Stimulated activated CD4-positive, alpha-beta T cell treated with anti-CD3 and anti-CD28 coated beads, Interleukin-4, amount 100 ng/mL, for 1 hour (primary cell): ENCODE data around the gene ABI1.
"Not testable (repeated sequence)": the region's sequence is repeated elsewhere in the genome, so short reads cannot be mapped to it uniquely, and the experiment has no call there.

Experiments
- DNase-seq: peaks from one replicate; pipeline ENCODE4 v3.0.0-alpha.2; 2020

The ABI1 gene

DNA sequence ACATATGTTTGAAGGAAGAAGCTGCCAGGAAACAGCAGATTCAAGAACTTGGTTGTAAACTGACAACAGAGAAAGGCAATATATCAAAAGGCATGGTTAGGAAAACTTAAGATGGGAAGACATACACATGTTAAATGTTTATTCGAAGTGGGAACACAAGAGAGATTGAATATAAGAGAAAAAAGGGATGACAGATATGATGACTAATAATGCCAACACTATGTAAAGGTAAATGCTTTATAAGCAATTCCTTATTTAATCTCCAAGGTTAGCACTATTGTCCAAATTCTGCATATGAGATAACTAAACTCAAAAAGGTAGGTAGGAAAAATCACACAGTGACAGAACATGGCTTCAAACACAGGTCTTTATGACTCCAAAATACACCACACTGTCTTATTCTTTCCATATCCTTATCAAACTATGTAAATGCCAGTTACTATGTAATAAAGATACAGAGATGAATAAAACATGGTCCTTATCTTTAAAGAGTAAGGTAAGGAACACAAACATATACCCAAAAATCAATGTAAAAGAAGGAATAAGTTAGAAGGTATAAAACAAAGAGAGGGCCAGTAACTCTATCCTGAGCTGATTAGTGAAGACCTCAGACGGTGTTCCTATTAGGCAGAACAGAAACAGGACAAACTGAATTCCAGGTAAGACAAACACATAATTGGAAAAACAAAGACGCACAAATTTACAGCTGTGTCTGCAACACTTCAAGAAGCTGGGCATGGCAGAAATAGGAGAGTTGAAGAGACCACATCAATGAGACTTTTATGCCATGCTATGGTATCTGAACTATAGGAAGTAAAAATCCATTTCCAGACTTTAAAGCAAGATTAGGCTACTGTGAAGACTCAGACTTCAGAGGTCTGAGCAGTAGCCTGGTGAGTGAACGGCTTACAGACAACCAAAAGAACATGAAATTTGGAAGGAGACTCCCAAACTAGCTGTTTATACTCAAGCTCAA lies 56.1 kb downstream of the ABI1 start:
- DNase-seq = no peak

GRCh38 chr10:26803849-26804248 lies 56.9 kb downstream of the ABI1 start:
- no peak for DNase-seq

GRCh38 chr10:26802527-26802926 lies 58.2 kb downstream of the ABI1 start:
- no peak for DNase-seq

DNA sequence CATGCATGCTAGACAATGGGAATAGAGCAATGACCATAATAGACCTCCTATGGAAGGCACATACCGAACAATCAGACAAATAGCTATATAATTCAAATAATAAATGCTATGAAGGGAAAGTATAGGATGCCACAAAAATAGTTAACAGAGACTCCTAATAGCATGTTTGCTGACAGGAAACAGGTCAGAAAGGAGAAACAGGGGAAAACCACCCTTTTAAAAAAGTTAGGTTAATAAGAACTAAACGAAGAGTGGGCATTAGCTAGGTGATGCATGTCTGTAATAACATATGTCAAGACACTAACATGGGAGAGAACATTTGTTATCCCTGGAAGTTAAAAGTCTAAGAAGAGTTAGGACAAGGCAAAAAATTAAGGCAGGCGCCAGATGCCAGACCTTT lies 58.9 kb downstream of the ABI1 start:
- DNase-seq = no peak

GRCh38 chr10:26801274-26801673 lies 59.5 kb downstream of the ABI1 start:
- no peak for DNase-seq

GRCh38 chr10:26800468-26800867 lies 60.3 kb downstream of the ABI1 start:
- DNase-seq = no peak

- DNase-seq = no peak
These were observed 61.4 kb downstream of the ABI1 start for GRCh38 chr10:26799342-26799741.

- no peak for DNase-seq
These were observed 62.5 kb downstream of the ABI1 start for GRCh38 chr10:26798298-26798697.

DNA sequence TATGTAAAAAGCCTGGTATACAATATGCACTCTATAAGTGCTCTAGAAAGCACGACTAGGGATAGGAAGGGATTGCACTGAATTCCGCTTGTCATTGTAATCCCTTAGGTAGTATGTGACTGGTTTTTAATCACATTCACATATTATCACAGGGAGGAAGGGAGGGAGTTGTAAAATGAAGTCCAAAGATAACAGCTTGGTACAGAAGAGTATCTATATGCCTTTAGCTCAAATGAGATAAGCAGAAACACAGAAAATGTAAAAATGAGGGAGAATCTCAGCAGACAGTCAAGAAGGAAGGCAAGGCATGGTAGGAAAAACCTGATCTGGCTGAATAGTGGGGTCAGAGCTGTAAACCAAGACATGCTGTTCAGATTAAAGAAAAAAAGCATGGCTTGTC lies 63.4 kb downstream of the ABI1 start:
- DNase-seq = no peak

DNA sequence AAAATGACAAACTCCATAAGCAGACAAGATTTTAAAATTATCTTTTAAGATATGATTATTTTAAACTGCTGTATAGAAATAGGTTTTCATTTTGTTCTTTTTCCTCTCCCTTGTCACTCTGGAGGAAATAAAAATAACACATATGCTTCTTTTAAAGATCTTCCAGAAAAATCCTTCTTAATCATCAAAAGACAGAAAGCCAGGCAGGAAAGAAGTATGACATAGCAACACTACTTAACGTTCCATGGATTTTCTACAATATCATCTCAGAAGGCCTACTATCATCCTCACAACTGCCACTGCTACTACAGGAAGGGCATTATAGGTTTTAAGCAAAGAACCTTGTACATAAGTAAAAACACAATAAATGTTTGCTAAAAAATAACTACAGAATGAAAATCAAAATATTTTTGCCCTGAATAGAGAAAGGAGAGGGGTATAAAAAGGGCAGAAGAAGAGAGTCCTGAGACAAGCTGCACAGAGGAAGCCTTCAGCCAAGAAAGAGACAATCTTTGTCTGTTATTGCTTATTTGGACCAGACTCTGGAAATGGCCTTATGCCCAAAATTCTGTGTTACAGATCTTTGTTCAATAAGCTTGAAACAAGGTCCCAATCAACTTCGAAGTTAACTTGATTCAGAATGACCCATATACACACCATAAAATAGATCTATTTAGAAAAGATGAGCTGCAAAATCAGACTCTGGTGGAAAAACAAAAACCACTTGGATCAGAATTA lies 67.8 kb downstream of the ABI1 start:
- no peak for DNase-seq

- DNase-seq = no peak
These were observed 70.3 kb downstream of the ABI1 start for GRCh38 chr10:26790221-26790995.

DNA sequence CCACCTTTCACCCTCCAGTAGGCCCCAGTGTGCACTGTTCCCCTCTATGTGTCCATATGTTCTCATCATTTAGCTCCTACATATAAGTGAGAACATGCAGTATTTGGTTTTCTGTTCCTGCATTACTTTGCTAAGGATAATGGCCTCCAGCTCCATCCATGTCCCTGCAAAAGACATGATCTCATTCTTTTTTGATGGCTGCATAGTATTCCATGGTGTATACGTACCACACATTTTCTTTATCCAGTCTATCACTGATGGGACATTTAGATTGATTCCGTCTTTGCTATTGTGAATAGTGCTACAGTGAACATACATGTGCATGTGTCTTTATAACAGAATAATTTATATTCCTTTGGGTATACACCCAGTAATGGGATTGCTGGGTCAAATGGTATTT lies 71.0 kb downstream of the ABI1 start:
- not testable (repeated sequence) for DNase-seq

DNA sequence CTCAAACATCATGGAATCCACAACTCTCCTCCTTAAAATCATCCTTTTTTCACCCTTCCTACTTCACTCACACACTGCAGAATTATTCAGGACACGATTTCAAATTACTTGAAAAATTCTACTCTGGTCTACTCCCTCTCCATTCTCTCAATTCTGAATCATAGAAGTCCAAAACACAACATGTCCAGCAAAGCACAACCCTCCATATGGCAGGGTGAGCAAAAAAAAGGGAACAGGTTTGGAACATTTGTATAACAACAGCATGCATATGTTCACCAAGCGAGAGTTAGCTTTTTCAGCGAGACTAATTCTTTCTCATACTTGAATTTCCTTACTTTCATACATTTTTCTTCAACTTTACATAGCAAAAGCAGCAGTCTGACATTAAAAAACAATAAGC lies 73.4 kb downstream of the ABI1 start:
- no peak for DNase-seq

- DNase-seq = no peak
These were observed 79.0 kb downstream of the ABI1 start for GRCh38 chr10:26781797-26782196.

DNA sequence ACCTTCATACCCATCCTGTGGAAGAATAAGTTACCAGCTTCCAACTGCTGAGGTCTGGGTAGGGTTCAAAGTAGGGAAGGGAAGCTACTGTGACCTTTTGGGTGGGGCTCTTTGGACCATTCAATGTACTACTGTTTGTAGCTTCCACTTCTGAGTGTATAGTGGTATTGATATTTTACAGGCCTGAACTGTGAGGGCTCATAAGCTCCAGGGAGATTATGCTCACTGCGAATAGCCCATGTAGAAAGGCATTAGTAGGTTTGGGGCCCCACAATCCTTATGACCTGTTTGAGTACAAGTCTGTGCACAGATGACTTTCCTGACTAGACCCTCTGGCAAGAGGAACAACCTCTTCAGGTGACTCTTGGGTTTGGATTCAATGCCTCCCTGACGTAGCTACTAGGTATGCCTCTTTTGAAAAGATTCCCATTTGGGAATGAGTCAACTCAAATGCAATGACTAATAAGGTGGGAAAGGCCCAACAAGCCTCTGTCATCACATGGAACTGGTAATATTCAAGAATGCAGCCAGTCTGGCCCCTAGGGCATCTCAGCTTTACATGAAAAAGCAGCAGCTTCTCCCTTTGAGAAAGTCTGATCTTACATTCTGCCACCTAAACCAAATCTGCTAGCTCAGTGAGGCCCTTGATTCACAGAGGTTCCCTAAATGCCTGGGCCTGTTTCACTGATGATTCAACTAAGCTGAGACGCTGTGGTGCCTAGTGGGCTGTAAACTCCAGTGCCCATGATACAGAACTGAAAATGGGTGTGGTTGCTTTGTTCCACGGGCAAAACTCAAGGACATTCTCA lies 79.8 kb downstream of the ABI1 start:
- DNase-seq = no peak

DNA sequence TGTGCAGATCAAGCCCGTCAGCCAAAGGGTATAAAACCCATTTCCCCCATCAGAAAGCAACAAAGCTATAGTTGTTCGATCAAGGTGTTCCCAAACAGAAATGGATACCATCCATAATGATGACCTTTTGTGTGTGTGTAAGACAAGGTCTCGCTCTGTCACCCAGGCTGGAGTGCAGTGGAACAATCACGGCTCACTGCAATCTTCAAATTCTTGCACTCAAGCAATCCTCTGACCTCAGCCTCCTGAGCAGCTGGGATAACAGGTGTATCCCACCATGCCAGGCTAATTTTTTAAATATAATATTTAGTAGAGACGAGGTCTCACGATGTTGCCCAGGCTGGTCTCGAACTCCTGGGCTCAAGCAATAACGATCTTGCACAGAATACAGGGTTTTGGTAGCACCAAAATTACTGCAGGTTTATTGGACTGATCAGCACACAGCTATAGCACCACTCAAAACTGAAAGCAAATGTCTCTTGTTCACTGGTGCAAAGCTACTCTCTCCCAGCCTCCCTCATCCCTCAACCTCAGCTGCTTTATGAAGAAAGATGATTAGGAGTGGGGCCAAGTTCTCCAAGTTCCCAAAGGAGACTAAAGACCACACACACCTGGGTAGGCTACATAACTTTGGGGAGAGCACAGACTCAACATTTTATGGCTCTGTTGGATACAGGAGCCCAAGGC lies 80.5 kb downstream of the ABI1 start:
- DNase-seq = no peak

DNA sequence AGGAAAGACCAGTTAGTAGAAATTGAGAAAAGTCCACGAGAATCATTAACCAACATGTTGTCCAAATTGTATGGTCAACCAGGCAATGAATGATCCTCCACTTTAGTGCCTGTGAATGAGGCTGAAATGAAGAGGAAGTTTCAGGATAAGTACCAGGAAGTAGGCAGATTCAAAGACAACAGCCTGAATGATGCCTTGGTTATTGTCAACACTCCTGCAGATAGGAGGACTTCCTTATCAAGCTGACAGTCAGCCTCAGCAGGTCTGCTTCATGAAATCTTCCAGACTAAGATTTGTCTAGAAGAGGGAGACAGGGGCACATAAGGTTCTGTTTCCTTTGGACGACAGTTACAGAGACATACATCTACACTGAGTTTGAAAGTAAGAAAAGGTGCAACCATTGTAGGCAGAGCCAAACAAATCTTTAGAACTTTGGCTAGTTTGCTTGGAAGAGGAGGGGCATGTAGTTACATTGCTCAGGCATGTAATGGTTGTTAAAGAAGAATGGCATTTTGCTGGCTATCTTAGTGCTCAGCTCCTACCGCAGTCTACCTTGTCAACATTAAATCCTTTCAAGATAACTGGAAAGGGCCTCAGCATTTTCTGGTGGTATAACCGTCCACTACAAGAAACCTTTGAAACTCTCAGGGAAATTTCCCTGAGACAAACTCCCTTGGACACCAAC lies 81.4 kb downstream of the ABI1 start:
- no peak for DNase-seq

DNA sequence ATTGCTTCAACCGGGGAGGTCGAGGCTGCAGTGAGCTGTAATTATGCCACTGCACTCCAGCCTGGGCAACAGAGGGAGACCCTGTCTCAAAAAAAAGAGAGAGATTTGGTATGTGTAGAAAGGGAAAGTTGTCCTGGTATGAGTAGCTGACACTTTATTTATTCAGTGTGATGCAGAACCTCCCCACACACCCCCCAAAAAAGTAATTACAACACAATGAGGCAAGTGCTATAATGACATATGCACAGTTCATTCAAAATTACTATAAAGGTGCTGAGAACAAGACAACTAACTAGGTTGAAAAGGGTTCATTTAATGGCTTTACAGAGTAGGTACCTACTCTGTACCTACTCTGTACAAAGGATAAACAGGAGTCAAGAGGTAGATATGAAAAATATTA lies 83.1 kb downstream of the ABI1 start:
- DNase-seq = no peak

- DNase-seq = no peak
These were observed 84.5 kb downstream of the ABI1 start for GRCh38 chr10:26776258-26776657.

- DNase-seq = no peak
These were observed 87.1 kb downstream of the ABI1 start for GRCh38 chr10:26773633-26774032.

DNA sequence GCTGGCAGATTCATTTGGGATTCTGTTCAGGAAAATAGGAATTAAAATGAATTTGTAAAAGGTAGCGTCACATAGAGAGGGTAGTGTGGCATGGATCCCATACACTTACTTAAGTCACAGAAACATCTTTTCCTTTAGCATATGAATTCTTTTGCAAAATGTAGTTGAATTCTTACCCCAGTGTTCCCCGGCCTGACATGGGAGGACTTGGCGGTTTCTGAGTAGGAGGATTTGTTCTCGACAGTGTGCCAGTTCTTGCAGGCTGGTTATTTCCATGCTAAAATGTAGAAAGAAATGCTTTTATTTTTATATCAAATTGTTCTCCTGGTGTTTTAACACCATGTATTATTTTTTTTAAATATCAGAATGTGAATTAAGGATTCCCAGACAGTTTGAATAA lies 90.7 kb downstream of the ABI1 start:
- DNase-seq = no peak
